Lower leg skin (tissue), 4 donors: ENCODE results near the gene NOC2L. TPM values are rescaled to one million over a fixed set of nuclear protein-coding genes. Genes with fewer than 3 reads are reported as not detected.

Source experiments
- DNase-seq, 2 donors: peaks; one replicate each; pipeline ENCODE4 v3.0.0-alpha.2; 2019; ENCODE audit warnings: low spot score in 2 of 2
- H3K4me3 ChIP-seq: fragments of 200-600 bp; sonication (generic); 2 replicates; pipeline ENCODE4 v1.5.1; 2017; ENCODE audit warnings: mild to moderate bottlenecking, low read depth; ENCODE audit not compliant: poor library complexity, severe bottlenecking
- CTCF ChIP-seq, 3 donors: fragments of 450-650 bp; IDR thresholded peaks; one replicate each; pipeline ENCODE4 v1.5.1; 2016; ENCODE audit warnings: antibody characterized with exemption in 3 of 3, mild to moderate bottlenecking in 3 of 3, moderate library complexity in 2 of 3
- POLR2A ChIP-seq, 2 donors: fragments of 450-650 bp; IDR thresholded peaks; one replicate each; pipeline ENCODE4 v1.6.1; 2016 to 2017; ENCODE audit warnings: antibody characterized with exemption in 2 of 2, mild to moderate bottlenecking in 1 of 2, moderate library complexity in 1 of 2
- WGBS, 2 donors: methylation state at CpG; one replicate each; pipeline ENCODE4 v1.1.5; 2018; 5-methylcytosine and 5-hydroxymethylcytosine counted together
- intact Hi-C: fragments of 100-400 bp; cut with DNase I; formaldehyde crosslinking; loops from one replicate; pipeline ENCODE4 v1.15.0; 2023; ENCODE audit warnings: low total_unique reads
- total RNA-seq, 4 donors: library from RNA; depleted of rRNA; stranded (reverse); fragments of >200 nt; gene quantifications; one replicate each; pipeline ENCODE4 v1.1.0, GENCODE V29; 2016

The NOC2L gene
- total RNA-seq: 10 to 100 TPM; 44.7 to 67.8 (median 59.6) TPM

- WGBS, 2 donors: 5% methylated on average over 36 to 50 of the region's 101 CpGs
- peak within 1 kb of the TSS; percentile 99 for H3K4me3 ChIP-seq
- intact Hi-C loops: no loop called here
- TF ChIP-seq CTCF (IDR thresholded peaks at IDR 0.05) (no peak), POLR2A (IDR thresholded peaks at IDR 0.05) (no peak)
- DNase-seq: peak; percentile 91 to 99
These were observed at the start of gene NOC2L for GRCh38 chr1:958823-959730. NOC2L (minus strand) TSS chr1:959256; CDS start chr1:959240, 16 bp downstream.

- peak in 1 of 2 donors; percentile 86 for DNase-seq
- TF ChIP-seq POLR2A (IDR thresholded peaks at IDR 0.05): no peak
- no peak for TF ChIP-seq CTCF (IDR thresholded peaks at IDR 0.05)
- intact Hi-C loops: no loop called here
- 62 to 68% methylated on average over 21 to 30 of the region's 37 CpGs for WGBS, 2 donors
- no peak overlapping the region for H3K4me3 ChIP-seq
These were observed 47.5 kb upstream of the NOC2L start for GRCh38 chr1:1006305-1007159.

GRCh38 chr1:1005774-1006304, 46.8 kb upstream of the NOC2L start:
- TF ChIP-seq POLR2A (IDR thresholded peaks at IDR 0.05) (no peak), CTCF (IDR thresholded peaks at IDR 0.05) (no peak)
- WGBS, 2 donors: 64 to 77% methylated on average over 16 to 20 of the region's 23 CpGs

GRCh38 chr1:1004780-1005697, 46.0 kb upstream of the NOC2L start:
- intact Hi-C loops: no loop called here
- no peak for DNase-seq
- 48% methylated on average over 21 of the region's 21 CpGs for WGBS, 2 donors

More at GRCh38 chr1:1005774-1006304, 46.8 kb upstream of the NOC2L start:
- no peak overlapping the region for H3K4me3 ChIP-seq
- no peak for DNase-seq
- intact Hi-C loops: no loop called here

More at GRCh38 chr1:1004780-1005697, 46.0 kb upstream of the NOC2L start:
- TF ChIP-seq CTCF (IDR thresholded peaks at IDR 0.05) (no peak), POLR2A (IDR thresholded peaks at IDR 0.05) (no peak)
- H3K4me3 ChIP-seq: no peak overlapping the region
